T-helper 2 cell (primary cell): ENCODE measurements around the gene SMURF2.

Source experiments
- DNase-seq, 5 experiments: peaks; one replicate each; pipeline versions ENCODE4 v3.0.0 to v3.0.0-alpha.2; 2012 to 2022

The SMURF2 gene

DNA sequence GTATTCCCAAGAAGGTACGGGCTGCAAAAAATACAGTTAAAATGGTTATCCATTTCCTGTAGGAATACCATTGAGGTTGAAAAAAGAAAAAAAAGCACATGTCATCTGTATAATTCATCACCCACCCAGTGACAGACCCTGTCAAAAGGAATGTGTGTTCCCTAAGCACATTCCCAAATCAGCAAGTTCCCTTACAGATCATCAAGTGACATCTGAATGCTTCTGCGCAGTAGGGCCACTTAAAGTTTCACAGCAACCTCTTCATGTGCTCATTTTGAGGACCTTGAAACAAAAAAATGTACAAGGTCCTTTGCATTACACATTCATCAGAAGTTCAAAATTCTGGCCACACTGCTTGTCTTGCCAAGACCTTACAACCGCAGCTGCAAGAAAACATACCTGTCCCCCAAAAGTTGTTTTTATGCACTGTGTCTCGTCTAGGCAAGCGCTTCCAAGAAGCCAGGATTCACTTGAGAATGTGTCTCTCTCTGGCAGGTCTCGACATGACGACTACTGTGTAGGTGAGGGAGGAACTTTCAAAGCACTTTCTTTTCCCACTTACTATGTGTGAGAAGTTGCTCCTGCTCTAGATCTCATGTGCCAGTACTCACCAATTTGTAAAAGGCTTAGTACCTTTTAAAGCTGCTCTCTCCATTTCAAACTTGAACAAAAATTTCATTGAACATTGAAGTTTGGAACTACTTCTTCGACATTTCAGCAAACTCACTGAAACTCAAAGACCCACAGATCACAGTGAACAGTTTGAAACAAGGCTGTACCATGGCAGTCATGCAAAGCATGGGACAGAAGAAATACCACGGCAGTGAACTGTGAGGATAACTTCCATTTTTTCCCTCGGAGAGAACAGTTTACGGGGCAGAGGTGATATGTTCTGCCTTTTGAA is 161.0 kb downstream of the SMURF2 start:
- no peak for DNase-seq

- DNase-seq, result no peak
These were observed 161.6 kb downstream of the SMURF2 start for GRCh38 chr17:64500487-64500859.

- no peak for DNase-seq
These were observed 162.2 kb downstream of the SMURF2 start for GRCh38 chr17:64499805-64500486.

DNA sequence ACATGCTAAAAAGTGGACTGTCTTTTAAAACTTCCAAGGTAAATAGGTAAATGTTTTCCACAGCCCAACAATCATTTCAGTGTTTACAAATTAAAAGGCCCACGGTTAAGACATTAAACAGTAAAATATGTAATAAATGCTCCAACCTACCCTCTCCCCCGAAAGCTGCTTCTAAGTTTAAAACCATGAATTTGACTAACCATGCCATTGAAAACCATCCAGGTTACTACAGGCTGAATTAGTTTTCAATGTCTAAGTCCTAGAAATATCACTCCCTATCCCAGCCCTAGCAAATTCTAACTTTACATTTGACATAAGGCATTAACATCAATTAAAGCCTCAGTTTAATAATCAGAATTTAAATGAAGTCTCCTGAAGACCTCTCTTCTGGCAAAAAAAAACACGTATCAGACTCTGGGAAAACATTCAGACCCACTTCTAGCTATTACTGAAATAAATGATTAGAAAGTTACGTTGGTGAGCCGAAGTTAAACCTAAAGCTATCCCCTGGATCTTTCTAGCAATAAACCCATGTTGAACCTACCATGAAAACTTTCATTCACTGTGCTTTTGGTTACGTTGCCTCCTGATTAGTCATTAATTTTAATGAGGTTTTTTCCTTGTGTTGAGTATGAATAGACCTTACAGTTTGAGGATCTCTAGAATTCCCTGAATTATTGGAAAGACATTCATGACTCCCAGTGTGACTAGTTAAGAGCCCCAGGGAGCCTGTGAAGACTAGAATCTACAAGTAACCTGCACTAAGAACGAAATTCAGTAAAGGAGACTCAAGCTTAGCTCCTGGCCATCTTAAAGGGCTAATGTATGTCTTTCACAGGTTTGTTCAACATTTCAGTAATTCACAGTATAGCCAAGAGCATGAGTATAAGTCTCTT is 163.6 kb downstream of the SMURF2 start:
- no peak for DNase-seq

GRCh38 chr17:64497565-64498035 is 164.5 kb downstream of the SMURF2 start:
- no peak for DNase-seq

DNA sequence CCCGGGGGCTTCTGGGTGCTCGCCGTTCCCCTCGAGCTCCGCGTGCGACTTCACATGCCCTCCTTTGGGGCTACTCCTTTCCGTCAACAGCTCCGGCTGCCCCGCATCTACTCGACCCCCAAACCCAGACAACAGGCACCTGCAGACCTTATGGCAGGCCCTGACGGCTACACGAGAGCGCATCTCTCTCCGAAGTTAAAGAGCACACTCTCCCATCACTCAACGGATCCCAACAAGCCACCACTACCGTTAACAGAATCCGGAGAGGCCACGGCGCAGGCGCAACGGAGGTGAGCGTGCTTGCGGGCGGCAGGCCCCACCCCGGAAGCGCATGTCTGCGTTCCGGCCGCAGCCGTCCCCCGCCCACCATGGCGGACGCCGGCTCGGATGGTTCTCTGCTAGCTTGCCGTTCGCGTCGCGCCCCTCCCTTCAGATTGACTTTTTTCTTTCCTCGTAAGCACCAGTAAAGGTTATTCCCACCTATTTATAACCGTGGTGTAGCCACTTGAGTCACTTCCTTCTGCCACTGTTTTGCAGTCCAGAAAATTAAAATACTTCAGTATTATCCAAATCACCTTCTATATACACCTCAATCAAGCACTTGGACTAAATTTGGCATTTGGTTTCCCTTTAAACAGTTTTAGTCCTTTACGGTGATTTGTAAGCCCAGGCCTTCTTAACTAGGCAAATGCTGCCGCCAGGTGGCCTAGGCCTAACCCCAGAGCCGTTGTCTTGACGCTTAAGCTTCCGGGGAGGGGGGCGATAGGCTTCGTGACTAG is 165.1 kb downstream of the SMURF2 start, which contains the start of gene POLG2:
Gene POLG2, minus strand, starts transcription at position 269 of the 779 bp plus-strand sequence. Its CDS starts 86 bp downstream, at position 183.
- peak; percentile 93 to 97 (median 95) for DNase-seq

DNA sequence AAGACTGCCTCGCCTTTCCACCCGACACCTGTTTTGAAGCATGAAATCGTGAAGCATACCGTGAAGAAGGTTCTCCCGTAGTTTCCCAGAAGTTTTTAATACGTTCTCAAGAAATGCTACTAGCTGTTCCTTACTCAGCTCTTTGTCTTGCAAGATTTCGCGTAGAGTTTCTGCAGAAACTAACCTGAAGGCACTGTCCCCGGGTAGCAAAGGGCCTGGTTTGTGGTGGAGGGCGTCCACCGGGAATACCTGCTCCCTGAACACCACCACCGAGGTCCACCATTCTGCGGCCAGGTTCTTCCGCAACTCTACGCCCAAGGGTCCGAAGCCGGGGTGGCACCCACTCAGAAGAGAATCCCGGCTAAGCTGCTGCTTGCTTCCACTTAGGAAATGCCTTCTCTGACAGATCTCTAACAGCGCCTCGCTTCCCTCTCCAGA is 165.7 kb downstream of the SMURF2 start:
- no peak for DNase-seq
